ENCODE results near the gene EPHB1.

EPHB1 gene

GRCh38 chr3:134911586-134912548 lies 116.8 kb downstream of the EPHB1 start:
- DNase-seq (ENCODE audit: low read depth in 2 of 2) = no peak

GRCh38 chr3:134916276-134916961 lies 121.4 kb downstream of the EPHB1 start:
- DNase-seq (ENCODE audit: low read depth in 2 of 2) = no peak

GRCh38 chr3:134917631-134918030 lies 122.6 kb downstream of the EPHB1 start:
- DNase-seq (ENCODE audit: low read depth in 2 of 2) = no peak

GRCh38 chr3:134918441-134918840 lies 123.4 kb downstream of the EPHB1 start:
- no peak for DNase-seq (ENCODE audit: low read depth in 2 of 2)

- DNase-seq (ENCODE audit: low read depth in 2 of 2) = no peak
These were observed 127.0 kb downstream of the EPHB1 start for GRCh38 chr3:134922101-134922500.

GRCh38 chr3:134922866-134923265 lies 127.8 kb downstream of the EPHB1 start:
- no peak for DNase-seq (ENCODE audit: low read depth in 2 of 2)

- DNase-seq (ENCODE audit: low read depth in 2 of 2) = no peak
These were observed 128.2 kb downstream of the EPHB1 start for GRCh38 chr3:134923286-134923685.

GRCh38 chr3:134927599-134927998 lies 132.5 kb downstream of the EPHB1 start:
- no peak for DNase-seq (ENCODE audit: low read depth in 2 of 2)

GRCh38 chr3:134928392-134928791 lies 133.3 kb downstream of the EPHB1 start:
- no peak for DNase-seq (ENCODE audit: low read depth in 2 of 2)

GRCh38 chr3:134928819-134929218 lies 133.8 kb downstream of the EPHB1 start:
- DNase-seq (ENCODE audit: low read depth in 2 of 2) = no peak

GRCh38 chr3:134929976-134930375 lies 134.9 kb downstream of the EPHB1 start:
- no peak for DNase-seq (ENCODE audit: low read depth in 2 of 2)

- DNase-seq (ENCODE audit: low read depth in 2 of 2) = no peak
These were observed 136.2 kb downstream of the EPHB1 start for GRCh38 chr3:134931045-134931785.

GRCh38 chr3:134932035-134932434 lies 137.0 kb downstream of the EPHB1 start:
- DNase-seq (ENCODE audit: low read depth in 2 of 2) = no peak

- DNase-seq (ENCODE audit: low read depth in 2 of 2) = no peak
These were observed 138.9 kb downstream of the EPHB1 start for GRCh38 chr3:134933997-134934396.

- no peak for DNase-seq (ENCODE audit: low read depth in 2 of 2)
These were observed 139.9 kb downstream of the EPHB1 start for GRCh38 chr3:134934933-134935332.

GRCh38 chr3:134937256-134938028 lies 142.4 kb downstream of the EPHB1 start:
- no peak for DNase-seq (ENCODE audit: low read depth in 2 of 2)

GRCh38 chr3:134938029-134938525 lies 143.0 kb downstream of the EPHB1 start:
- no peak for DNase-seq (ENCODE audit: low read depth in 2 of 2)

GRCh38 chr3:134939978-134940377 lies 144.9 kb downstream of the EPHB1 start:
- no peak for DNase-seq (ENCODE audit: low read depth in 2 of 2)

GRCh38 chr3:134941820-134942219 lies 146.8 kb downstream of the EPHB1 start:
- DNase-seq (ENCODE audit: low read depth in 2 of 2) = no peak

GRCh38 chr3:134944429-134944828 lies 149.4 kb downstream of the EPHB1 start:
- DNase-seq (ENCODE audit: low read depth in 2 of 2) = no peak

- DNase-seq (ENCODE audit: low read depth in 2 of 2) = no peak
These were observed 154.1 kb downstream of the EPHB1 start for GRCh38 chr3:134949150-134949549.

Measured in stimulated activated CD8-positive, alpha-beta memory T cell treated with anti-CD3 and anti-CD28 coated beads, Interleukin-15, amount 100 ng/mL, for 4 hours (primary cell).